HPDE6-E6E7 (cell line): ENCODE data around the gene NCBP3.
"Not testable (repeated sequence)": the region's sequence is repeated elsewhere in the genome, so short reads cannot be mapped to it uniquely, and the experiment has no call there.

Experiments used
- DNase-seq: peaks from one replicate; pipeline ENCODE4 v3.0.0; 2011; ENCODE audit warnings: missing footprints; ENCODE audit errors: extremely low spot score

The NCBP3 gene

GRCh38 chr17:3882276-3882675, 36.2 kb upstream of the NCBP3 start:
- DNase-seq = no peak

GRCh38 chr17:3880983-3881382, 34.9 kb upstream of the NCBP3 start:
- DNase-seq = no peak

GRCh38 chr17:3879591-3880417, 33.8 kb upstream of the NCBP3 start:
- DNase-seq = no peak

- DNase-seq = no peak
Measured at GRCh38 chr17:3879186-3879585, 33.1 kb upstream of the NCBP3 start.

- DNase-seq = no peak
Measured at GRCh38 chr17:3877220-3877619, 31.2 kb upstream of the NCBP3 start.

GRCh38 chr17:3875317-3875716, 29.3 kb upstream of the NCBP3 start:
- DNase-seq = no peak

GRCh38 chr17:3873862-3874261, 27.8 kb upstream of the NCBP3 start:
- no peak for DNase-seq

GRCh38 chr17:3870871-3871306, 24.8 kb upstream of the NCBP3 start:
- DNase-seq = no peak

GRCh38 chr17:3867606-3868005, 21.6 kb upstream of the NCBP3 start:
- no peak for DNase-seq

GRCh38 chr17:3867106-3867505, 21.1 kb upstream of the NCBP3 start:
- no peak for DNase-seq

GRCh38 chr17:3866276-3866675, 20.2 kb upstream of the NCBP3 start:
- DNase-seq = no peak

- DNase-seq = no peak
Measured at GRCh38 chr17:3865176-3865575, 19.1 kb upstream of the NCBP3 start.

GRCh38 chr17:3864534-3864933, 18.5 kb upstream of the NCBP3 start:
- DNase-seq = no peak

- DNase-seq = no peak
Measured at GRCh38 chr17:3861761-3862681, 16.0 kb upstream of the NCBP3 start.

- DNase-seq = no peak
Measured at GRCh38 chr17:3860939-3861700, 15.1 kb upstream of the NCBP3 start.

GRCh38 chr17:3859940-3860339, 13.9 kb upstream of the NCBP3 start:
- DNase-seq = no peak

GRCh38 chr17:3857261-3858105, 11.4 kb upstream of the NCBP3 start:
- DNase-seq = no peak

GRCh38 chr17:3854204-3854603, 8.2 kb upstream of the NCBP3 start:
- DNase-seq = not testable (repeated sequence)

- DNase-seq = no peak
Measured at GRCh38 chr17:3852561-3852960, 6.5 kb upstream of the NCBP3 start.

GRCh38 chr17:3851461-3852100, 5.5 kb upstream of the NCBP3 start:
- no peak for DNase-seq
